SU-DHL-6 (cell line): Measurements from ENCODE around the gene BCAS3.

ENCODE experiments used
- CTCF ChIP-seq: fragments of 200-600 bp; sonication (generic); IDR thresholded peaks from one replicate; pipeline ENCODE4 v1.5.1; 2017; ENCODE audit warnings: antibody characterized with exemption, mild to moderate bottlenecking, low read length, moderate library complexity; ENCODE audit not compliant: insufficient read depth, poor library complexity, severe bottlenecking
- EZH2phosphoT487 ChIP-seq: fragments of 200-600 bp; sonication (generic), shearing (Covaris generic); conservative IDR thresholded peaks from 2 replicates; pipeline ENCODE4 v1.6.1; 2018; ENCODE audit warnings: mild to moderate bottlenecking, antibody characterized with exemption, low read length, moderate library complexity, mixed read lengths

- no peak for TF ChIP-seq CTCF
- no peak for TF ChIP-seq EZH2phosphoT487
Observed at GRCh38 chr17:61253937-61254574, 576.4 kb downstream of the BCAS3 start.
